DOHH2 (cell line): ENCODE data around the gene DIDO1.
"Not testable (repeated sequence)": the region's sequence is repeated elsewhere in the genome, so short reads cannot be mapped to it uniquely, and the experiment has no call there.

Experiments used
- EZH2phosphoT487 ChIP-seq: fragments of 200-600 bp; sonication (generic); IDR thresholded peaks from 2 replicates; pipeline ENCODE4 v1.6.1; 2017; ENCODE audit warnings: borderline replicate concordance, mild to moderate bottlenecking, antibody characterized with exemption, low read length, moderate library complexity, mixed read lengths
- TF ChIP-seq, protein P1 (sequence below): fragments of 200-600 bp; sonication (generic); IDR thresholded peaks from one replicate; pipeline ENCODE4 v1.5.1; 2014; ENCODE audit warnings: antibody characterized with exemption, mild to moderate bottlenecking, low read depth, low read length; ENCODE audit not compliant: poor library complexity, severe bottlenecking

DNA sequence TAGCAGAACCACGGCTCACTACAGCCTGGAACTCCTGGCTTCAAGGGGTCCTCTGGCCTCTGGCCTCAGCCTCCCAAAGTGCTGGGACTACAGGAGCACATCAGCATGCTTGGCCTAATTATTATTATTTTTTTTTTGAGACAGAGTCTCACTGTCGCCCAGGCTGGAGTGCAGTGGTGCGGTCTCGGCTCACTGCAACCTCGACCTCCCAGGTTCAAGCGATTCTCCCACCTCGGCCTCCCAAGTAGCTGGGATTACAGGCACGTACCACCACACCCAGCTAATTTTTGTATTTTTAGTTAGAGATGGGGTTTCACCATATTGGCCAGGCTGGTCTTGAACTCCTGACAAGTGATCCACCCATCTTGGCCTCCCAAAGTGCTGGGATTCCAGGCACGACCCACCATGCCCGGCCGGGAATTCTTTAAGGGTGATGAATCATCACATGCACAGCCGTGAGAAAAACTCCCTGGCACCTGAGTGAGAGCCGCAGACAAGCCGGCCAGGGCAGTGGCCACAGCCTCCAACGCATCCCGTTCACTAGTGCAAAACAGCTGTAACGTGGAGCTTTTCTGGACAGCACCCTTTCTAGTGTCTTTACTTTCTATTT, 3.1 kb downstream of the DIDO1 start:
- TF ChIP-seq, protein P1, sequence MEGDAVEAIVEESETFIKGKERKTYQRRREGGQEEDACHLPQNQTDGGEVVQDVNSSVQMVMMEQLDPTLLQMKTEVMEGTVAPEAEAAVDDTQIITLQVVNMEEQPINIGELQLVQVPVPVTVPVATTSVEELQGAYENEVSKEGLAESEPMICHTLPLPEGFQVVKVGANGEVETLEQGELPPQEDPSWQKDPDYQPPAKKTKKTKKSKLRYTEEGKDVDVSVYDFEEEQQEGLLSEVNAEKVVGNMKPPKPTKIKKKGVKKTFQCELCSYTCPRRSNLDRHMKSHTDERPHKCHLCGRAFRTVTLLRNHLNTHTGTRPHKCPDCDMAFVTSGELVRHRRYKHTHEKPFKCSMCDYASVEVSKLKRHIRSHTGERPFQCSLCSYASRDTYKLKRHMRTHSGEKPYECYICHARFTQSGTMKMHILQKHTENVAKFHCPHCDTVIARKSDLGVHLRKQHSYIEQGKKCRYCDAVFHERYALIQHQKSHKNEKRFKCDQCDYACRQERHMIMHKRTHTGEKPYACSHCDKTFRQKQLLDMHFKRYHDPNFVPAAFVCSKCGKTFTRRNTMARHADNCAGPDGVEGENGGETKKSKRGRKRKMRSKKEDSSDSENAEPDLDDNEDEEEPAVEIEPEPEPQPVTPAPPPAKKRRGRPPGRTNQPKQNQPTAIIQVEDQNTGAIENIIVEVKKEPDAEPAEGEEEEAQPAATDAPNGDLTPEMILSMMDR = not testable (repeated sequence)
- TF ChIP-seq EZH2phosphoT487 = not testable (repeated sequence)
